HuH-7.5 (cell line): Measurements from ENCODE around the gene SGMS1.

ENCODE experiments used
- DNase-seq: peaks from one replicate; pipeline ENCODE4 v3.0.0; 2011; ENCODE audit warnings: low spot score

The SGMS1 gene

GRCh38 chr10:50333872-50334271 is 289.9 kb downstream of the SGMS1 start:
- no peak for DNase-seq

- no peak for DNase-seq
Observed at GRCh38 chr10:50332108-50332842, 291.5 kb downstream of the SGMS1 start.

- DNase-seq, result no peak
Observed at GRCh38 chr10:50331486-50331885, 292.3 kb downstream of the SGMS1 start.

DNA sequence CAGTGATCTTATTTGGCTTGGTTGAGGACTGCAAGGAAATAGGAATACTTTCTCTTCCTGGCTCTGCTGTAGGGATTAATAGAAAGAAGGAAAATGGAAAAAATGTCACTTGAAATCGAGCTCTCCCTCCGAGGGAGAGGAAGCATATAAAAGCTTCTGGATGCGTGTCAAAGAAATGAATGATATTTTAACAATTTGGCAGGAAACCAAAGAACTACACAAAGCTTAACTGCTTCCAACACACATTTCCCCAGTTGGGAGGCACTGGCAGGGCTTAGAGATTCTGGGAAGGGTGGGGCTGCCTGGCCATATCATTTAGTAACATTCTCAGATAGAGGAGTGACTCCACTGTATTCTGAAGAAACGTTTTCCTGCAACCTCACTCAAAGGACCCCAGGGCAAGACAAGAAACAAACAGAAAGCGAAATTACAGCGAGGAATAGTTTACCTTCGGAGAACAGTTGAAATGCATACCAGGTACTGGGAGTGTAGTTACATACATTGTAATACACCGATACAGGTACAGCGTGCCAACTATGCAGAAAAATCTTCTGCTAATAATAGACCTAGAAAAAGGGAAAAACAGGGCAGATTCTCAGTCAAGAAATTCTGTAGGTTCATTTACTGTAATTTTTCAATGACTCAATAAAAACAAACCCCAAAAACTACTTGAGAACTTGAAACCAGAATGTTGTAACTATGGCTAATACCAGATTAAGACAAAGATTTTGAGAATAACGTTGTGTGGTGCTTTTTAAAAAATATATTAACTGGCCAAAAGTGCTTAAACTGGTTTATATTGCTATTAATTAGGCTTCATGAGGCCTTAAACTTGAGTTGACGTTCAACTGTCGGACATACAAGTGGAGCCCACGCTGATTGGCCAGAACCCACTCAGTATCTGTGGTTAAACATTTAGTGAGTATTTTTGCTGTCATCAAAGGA is 296.7 kb downstream of the SGMS1 start:
- DNase-seq, result no peak

GRCh38 chr10:50326172-50326555 is 297.6 kb downstream of the SGMS1 start:
- DNase-seq, result no peak

DNA sequence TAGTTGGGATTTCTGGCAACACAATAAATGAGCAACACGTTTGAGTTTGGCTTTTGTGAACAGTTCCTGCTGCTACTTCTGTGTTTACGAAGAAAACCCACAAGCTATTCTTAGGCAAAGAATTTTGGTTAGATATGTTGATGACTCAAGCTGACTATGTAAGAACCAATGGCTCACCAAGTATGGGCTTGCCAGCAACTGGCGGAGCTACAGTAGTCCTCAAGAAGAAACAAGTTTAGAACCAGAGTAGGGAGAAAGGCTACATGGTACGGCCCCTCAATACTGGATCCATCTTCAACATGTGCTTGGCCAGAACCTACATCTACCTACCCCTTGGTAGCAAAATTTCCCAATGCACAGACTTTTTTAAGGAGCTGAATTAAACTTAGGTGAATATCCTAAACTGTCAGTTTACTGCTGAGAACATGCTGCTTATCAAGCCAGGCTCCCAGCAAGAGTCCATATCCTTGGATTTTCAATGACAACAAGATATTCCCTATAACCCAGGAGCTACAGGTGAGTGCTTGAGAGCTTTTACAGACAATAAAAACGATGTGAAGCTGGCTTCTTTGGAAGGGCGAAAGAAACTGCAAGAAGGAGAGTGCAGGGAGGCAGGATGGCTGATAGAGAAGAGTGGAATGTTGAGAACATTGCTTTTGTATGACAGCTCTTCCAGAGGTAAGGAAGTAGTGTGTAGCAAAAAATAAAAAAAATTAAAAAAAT is 298.1 kb downstream of the SGMS1 start:
- no peak for DNase-seq

- DNase-seq, result no peak
Observed at GRCh38 chr10:50324680-50325393, 298.9 kb downstream of the SGMS1 start.

- no peak for DNase-seq
Observed at GRCh38 chr10:50324046-50324445, 299.7 kb downstream of the SGMS1 start.

DNA sequence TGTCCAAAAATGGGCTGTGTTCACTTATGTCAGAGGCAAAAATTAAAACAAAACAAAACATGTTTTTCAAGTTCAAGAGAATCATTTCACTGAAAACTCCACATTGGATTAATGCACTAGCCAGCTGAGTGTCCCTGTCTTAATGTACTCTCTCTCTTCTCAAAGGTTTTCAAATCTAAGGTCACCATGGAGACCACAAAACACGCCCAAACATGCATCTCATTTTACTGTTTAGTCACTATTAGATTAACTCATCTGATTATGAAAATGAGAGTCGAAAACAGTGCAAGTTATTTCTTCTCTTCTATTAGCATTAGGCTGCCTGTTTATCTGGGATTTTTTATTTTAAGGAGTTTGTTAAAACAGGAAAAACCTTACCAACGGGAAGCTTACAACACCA is 301.7 kb downstream of the SGMS1 start:
- DNase-seq, result no peak

DNA sequence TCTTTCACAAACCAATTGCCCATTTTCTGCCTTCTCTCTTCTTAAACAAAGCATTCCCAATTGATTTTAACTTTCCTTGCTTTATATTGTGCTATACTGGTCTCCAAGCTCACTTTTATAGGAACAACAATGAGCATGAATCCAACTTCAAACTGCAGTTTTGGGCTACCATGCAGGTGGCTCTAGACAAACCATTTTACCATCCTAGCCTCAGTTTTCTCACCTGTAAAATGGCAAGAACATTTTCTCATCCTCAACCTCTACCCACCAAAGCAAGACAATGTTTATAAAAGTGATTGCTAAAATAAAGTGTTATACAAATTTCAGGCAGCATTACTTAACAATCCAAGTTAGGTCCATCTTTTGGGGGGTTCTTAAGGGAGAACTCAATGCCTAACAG is 305.6 kb downstream of the SGMS1 start:
- no peak for DNase-seq

DNA sequence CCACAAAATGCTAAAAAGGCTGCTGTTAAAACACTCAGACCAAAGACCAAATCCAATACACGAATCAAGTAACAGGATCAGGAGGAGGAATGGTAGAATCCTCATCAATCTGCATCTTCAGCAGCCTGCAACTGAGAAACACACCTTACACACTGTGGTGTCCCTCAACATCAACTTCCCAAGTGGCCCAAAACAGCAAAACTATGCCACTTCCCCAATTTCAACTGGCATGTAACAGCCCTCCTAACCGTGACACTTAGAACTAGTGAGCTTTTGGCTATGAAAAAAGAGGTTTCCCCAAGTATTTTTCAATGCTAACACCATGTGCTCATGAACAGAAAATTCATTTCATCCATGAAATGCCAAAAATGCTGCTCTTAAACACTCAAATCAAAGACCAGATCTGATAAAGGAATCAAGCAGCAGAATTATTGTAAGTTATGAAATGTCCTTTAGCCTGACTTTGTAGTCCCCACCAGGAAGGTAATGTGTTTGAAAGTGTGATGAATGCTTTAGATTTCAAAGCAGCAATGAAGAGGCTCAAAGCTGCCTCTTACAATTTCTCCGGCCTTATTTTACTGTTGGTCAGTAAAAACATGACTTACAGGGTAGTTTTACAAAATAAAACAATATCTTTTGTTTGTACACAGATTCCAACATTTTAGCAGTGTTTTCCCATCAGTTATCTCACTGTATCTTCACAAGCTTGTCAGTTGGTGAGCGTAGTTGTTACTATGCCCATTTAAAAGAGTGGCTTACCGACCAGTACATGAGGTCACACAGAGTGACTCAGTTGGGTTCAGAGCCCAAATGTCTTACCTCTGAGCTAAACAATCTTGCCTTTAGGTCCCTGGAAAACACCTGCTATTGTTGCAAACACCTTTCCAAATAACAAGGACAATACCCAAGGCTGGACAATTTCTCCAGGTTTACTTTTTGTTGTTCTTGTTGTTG is 306.8 kb downstream of the SGMS1 start:
- DNase-seq, result no peak

- DNase-seq, result no peak
Observed at GRCh38 chr10:50316174-50316573, 307.6 kb downstream of the SGMS1 start.

GRCh38 chr10:50315424-50315823 is 308.3 kb downstream of the SGMS1 start:
- DNase-seq, result no peak

DNA sequence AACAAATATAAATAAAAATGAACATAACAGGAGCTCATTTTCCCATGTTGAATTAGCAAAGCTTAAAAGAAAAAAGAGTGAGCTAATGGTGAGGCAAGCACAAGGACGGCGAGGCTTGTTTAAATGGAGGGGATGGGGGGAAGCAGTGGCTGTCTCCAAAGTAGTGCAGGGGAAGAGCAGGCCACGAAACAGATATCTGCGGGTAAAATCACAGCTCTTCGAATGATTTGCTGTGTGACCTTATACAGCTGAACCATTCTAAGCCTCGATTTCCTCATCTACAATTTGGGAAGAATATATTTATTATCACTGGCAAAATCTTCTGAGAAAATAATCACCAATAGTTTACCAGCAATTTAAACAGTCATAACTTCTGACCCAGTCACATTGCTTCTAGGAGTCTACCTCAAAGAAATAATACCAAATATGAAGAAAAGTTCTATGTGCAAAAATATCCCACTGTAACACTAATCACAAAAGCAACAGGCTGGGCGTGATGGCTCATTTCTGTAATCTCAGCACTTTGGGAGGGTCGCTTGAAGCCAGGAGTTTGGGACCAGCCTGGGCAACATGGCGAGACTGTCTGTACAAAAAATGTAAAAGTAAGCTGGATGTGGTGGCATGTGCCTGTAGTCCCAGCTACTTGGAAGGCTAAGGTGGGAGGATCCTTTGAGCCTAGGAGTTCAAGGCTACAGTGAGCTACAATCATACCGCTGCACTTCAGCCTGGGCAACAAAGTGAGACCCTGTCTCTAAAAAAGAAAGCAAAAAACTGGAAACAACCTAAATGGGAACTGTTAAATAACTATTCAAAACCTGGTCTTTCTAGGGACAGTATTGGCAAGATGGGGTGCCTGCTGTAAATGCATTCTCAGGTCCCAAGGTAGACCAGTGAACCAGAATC is 309.3 kb downstream of the SGMS1 start:
- DNase-seq, result no peak

GRCh38 chr10:50312464-50313437 is 311.0 kb downstream of the SGMS1 start:
- DNase-seq, result no peak

- peak; percentile 6 for DNase-seq
Observed at GRCh38 chr10:50310560-50311174, 313.1 kb downstream of the SGMS1 start.

DNA sequence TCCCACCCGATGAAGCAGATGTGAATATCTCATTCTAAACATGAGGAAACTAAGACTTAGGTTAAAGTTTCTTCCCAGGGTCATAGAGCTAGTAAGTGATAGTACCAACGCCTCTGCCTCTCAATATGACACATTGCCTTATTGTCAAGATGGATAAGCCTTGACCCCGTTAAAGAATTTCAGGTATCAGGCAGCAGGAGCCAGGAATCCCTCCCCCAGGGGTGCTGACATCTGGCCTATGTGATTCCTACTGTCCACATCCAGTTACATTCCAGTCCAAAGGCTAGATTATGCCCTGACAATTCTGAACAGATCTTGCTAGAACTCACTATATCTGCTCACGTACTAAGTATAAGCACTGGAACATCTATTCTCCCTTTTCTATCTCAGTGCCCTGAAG is 314.4 kb downstream of the SGMS1 start:
- no peak for DNase-seq

GRCh38 chr10:50304660-50305059 is 319.1 kb downstream of the SGMS1 start:
- no peak for DNase-seq
